ENCODE results near the gene RPS14. TPM values are rescaled to one million over a fixed set of nuclear protein-coding genes. Genes with fewer than 3 reads are reported as not detected.

Gene RPS14
- total RNA-seq, 1 donor from 2014 or later: 1,375 TPM

- DNase-seq (ENCODE audit: extremely low read depth, low read depth, low spot score): no peak
Measured at GRCh38 chr5:150402229-150402773, 47.2 kb downstream of the RPS14 start.

DNA sequence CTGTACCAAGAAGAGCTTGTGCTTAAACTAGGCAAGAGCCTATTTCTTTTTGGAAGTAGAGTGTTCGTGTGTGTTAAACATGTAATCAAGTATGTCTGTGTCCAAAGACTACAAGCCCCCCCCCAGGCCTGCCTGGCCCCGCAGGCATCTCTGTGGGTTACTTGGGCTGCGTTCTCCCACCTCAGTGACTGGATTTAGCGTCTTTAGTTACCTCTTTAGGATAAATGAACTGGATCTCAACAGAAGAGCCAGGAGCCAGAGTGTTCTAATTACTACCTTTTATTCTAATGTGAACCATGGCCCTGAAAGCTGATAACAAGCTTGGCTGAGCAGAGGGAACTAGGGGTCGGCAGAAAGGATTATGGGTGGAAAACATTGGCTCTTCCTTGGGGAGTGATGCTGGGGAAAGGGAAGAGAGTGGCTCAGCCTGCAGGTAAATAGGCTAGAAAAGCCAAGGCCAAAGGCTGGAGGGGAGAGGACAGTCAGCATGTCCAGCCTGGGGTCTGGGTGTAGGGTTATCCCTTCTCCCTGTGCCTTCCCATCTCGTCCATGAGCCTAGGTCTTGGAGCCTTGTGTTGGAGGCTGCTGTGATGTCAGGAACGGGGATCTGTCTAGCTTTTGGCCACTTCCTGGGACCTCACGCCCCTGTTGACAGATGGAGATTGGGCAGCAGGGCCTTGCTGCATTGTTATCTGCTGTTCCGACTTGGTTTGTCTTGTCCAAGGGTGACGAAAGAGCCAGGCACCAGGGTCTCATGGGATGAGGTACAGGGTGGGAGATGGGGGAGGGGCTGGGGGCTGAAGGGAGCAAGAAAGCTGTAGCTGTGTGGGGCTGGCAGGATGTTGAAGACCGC lies 47.9 kb downstream of the RPS14 start:
- no peak for DNase-seq (ENCODE audit: extremely low read depth, low read depth, low spot score)

DNA sequence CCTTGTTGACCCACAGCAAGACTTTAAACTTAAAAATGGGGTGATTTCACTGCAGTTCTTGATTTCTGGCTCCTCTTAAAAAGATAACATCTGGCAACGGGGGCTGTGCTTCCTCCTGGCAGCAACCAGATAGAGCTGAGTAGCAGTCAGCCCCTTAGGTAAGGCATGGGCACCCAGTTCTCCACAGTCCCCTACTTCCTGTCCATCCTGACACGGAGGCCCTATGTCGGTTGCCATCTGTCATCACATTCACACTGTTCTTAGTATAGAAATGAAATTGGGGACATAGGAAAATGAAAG lies 48.5 kb downstream of the RPS14 start:
- DNase-seq (ENCODE audit: extremely low read depth, low read depth, low spot score): no peak

- no peak for DNase-seq (ENCODE audit: extremely low read depth, low read depth, low spot score)
Measured at GRCh38 chr5:150400316-150401075, 49.0 kb downstream of the RPS14 start.

DNA sequence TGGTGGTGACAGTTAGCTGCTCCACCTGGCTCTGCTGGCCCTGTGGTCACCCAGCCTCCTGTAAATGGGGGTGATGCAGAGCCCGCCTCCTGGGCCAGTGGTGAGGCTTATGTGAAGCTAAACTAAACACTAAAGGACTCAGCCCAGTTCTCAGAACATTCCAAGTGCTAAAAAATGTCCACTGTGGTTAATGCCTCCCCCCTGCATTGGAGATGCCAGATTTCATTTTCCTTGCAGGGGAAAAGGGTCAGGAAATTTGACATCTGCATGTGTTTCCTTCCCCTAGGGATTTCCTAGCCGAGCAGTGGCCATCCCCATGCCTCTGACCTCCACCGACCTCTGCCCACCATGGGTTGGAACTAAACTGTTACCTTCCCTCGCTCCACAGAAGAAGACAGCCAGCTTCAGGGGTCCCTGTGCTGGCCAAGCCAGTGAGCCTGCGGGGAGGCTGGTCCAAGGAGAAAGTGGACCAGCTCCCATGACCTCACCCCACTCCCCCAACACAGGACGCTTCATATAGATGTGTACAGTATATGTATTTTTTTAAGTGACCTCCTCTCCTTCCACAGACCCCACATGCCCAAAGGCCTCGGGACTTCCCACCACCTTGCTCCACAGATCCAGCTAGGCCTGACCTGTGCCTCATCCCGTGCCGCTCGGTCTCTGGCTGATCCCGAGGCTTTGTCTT lies 49.9 kb downstream of the RPS14 start:
- no peak for DNase-seq (ENCODE audit: extremely low read depth, low read depth, low spot score)

GRCh38 chr5:150398722-150399523 lies 50.6 kb downstream of the RPS14 start:
- no peak for DNase-seq (ENCODE audit: extremely low read depth, low read depth, low spot score)

DNA sequence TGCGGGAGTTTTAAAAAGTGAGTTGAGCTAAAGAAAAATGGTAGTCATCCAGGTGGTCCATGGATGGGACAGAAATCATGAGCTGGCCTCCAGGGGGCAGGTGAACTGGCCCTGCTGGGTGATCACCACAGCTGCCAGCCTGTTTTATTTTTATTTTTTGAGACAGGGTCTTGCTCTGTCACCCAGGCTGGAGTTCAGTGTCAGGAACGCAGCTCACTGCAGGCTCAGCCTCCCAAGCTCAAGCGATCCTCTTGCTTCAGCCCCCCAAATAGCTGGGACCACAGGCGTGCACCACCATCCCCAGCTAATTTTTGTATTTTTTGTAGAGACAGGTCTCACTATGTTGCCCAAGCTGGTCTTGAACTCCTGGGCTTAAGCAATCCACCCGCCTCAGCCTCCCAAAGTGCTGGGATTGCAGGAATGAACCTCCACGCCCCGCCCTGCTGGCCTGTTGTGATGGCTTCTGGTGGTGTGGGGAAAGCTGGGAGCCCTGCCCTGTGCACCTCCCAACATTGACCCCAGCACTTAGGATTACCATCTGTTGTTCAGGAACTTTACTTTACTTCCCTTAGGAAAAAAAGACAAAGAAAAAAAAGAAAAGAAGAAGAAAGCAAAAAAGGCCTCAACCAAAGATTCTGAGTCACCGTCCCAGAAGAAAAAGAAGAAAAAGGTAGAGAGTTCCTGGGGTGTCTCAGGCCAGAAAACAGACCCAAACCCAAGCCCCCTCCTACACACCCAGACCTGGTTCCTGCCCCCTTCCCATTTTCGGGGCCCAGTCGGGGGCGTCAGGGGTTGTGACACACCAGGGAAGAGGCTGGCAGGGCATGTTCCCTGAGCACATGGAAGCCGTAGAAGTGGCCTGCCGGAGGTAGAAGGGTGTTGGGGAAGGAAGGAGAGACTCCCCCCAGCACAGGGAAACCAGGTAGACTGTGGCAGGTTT lies 51.5 kb downstream of the RPS14 start:
- no peak for DNase-seq (ENCODE audit: extremely low read depth, low read depth, low spot score)

DNA sequence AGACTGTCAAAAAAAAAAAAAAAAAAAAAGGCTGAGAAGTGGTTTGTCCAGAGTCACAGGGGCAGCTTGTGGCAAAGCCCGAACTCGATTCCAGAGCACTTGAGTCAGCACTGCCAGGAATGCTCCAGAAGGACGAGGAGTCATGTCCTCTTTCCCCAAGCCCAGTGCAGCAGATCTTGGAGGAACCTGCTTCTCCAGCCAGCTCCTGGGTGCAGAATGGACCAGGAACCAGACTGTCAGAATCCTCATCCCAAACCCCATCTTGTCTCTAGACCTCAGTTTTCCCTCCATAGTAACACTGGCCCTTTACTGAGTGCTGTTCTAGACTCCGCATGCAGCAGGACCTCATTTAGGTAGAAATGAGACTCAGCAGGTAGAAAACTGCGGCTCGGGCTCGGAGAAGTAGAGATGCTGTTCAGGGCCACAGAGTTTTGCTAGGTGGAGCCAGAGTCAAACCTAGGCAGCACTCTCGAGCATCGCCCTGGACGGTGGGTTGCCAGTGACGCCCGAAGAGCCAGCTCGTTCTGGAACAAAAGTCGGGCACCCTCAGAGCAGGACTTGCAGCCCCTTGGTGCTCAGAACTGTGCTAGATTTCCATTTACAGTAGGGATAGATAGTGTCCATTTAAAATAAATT lies 52.3 kb downstream of the RPS14 start:
- no peak for DNase-seq (ENCODE audit: extremely low read depth, low read depth, low spot score)

DNA sequence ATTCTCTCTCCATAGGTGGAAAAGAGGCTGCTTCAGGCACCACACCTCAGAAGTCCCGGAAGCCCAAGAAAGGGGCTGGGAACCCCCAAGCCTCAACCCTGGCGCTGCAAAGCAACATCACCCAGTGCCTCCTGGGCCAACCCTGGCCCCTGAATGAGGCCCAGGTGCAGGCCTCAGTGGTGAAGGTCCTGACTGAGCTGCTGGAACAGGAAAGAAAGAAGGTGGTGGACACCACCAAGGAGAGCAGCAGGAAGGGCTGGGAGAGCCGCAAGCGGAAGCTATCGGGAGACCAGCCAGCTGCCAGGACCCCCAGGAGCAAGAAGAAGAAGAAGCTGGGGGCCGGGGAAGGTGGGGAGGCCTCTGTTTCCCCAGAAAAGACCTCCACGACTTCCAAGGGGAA lies 53.3 kb downstream of the RPS14 start:
- DNase-seq (ENCODE audit: extremely low read depth, low read depth, low spot score): no peak

DNA sequence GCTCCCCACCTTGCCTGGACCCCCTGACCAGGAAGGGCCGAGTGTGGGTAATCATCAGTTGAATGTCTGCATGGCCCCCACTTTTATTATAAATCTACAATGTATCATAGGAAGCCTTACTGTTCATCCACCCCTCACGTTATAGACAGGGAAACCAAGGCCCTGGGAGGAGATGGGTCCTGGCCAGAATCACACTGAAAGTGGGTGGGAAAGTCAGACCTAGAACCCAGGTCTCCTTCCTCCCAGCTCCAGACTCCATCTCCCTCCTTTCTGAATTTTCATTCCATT lies 53.9 kb downstream of the RPS14 start:
- DNase-seq (ENCODE audit: extremely low read depth, low read depth, low spot score): no peak

DNA sequence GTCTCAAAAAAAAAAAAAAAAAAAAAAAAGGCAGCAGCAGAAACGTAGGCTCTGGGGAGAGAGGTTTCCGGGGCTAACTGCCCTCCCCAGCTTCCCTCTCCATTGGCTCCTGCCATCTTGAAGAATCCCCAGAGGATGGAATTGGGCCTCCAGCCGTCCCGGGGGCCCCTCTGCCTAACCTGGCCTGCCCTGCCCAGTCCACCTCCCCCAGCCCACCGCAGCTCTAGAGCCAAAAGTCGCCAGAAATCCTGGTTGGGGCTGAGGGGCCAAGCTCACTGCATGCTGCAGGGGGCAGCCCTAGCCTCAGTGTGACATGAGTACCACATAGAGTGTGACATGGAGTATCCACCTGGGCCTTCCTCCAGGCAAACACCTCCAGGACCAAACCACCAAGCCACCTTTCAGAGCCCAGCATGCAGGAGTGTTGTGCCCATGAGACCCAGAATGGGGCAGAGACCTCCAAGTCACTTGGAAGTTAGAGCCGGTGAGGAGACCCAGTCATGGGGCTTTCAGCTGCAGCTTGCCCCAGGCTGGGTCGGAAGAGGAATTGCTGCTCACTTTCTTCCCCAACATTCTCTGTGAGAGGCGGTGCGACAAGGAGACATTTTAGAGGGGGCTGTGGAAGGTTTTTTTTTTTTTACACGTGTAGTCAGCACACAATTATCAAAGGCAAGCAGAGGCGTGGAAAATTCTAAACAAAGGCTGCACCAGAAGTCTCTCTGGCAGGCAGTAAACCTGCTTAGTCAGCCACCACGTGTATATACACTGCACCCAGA lies 54.4 kb downstream of the RPS14 start:
- DNase-seq (ENCODE audit: extremely low read depth, low read depth, low spot score): no peak

DNA sequence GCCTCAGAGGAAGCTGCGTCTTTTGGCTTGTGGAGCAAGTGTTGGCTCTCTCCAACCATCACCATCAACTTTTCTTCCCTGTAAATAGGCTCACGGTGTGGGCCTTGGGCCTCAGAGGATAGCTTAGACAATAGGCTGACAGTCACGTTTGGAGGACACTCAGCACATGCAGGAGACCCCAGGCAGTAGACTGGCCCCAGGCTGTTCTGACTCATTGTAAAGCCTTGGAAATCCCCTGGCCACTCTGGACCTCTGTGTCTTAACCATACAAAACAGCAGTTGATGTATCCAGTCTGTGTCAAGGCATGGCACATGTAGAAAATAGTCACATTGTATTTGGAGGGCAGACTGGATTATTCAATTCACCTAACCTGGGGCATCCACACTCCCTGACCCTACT lies 55.4 kb downstream of the RPS14 start:
- DNase-seq (ENCODE audit: extremely low read depth, low read depth, low spot score): no peak

- no peak for DNase-seq (ENCODE audit: extremely low read depth, low read depth, low spot score)
Measured at GRCh38 chr5:150393096-150393645, 56.4 kb downstream of the RPS14 start.

DNA sequence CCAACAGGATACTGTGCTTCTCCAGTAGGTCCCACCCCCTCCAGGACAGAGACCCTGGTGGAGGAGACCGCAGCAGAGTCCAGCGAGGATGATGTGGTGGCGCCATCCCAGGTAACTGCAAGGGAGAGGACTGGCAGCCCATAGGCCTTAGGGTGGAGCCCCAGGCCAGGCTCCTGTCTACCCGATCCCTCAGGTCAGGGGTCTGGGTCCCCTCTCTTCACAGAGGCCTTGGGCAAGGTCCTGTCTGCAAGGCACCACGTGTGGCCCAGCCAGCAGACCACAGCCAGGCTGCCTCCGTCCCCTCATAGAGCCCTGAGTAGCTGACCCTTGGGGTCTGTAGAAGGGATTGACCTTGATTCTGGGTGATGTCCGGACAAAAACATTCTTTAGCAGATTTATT lies 56.9 kb downstream of the RPS14 start:
- DNase-seq (ENCODE audit: extremely low read depth, low read depth, low spot score): no peak
